OCI-LY1 (cell line): Measurements from ENCODE around the gene CLDN9.
A peak's percentile ranks its signal among the peaks of the same experiment; 100 is the strongest.

ENCODE experiments used
- H2AFZ ChIP-seq: fragments of 200-600 bp; sonication (generic), shearing (Covaris generic); 2 replicates; pipeline ENCODE4 v1.6.0; 2014; ENCODE audit warnings: antibody characterized with exemption, mild to moderate bottlenecking, low read length
- H3F3A ChIP-seq: fragments of 200-600 bp; sonication (generic), shearing (Covaris generic); 2 replicates; pipeline ENCODE4 v1.6.0; 2014; ENCODE audit warnings: mild to moderate bottlenecking, antibody characterized with exemption, low read length, moderate library complexity; ENCODE audit not compliant: insufficient read depth
- H3K27ac ChIP-seq: fragments of 200-600 bp; sonication (generic); 2 replicates; pipeline ENCODE4 v1.5.1; 2014; ENCODE audit warnings: low read length, mixed run types, mild to moderate bottlenecking, low read depth; ENCODE audit not compliant: poor library complexity, severe bottlenecking
- H3K27me3 ChIP-seq: fragments of 200-600 bp; sonication (generic); 2 replicates; pipeline ENCODE4 v1.6.0; 2014; ENCODE audit warnings: antibody characterized with exemption, mild to moderate bottlenecking, low read length, moderate library complexity; ENCODE audit not compliant: insufficient read depth
- H3K36me3 ChIP-seq: fragments of 200-600 bp; sonication (generic); 2 replicates; pipeline ENCODE4 v1.6.1; 2014; ENCODE audit warnings: mild to moderate bottlenecking, antibody characterized with exemption, low read length, moderate library complexity, mixed read lengths; ENCODE audit not compliant: insufficient read depth
- H3K4me1 ChIP-seq: fragments of 200-600 bp; sonication (generic); 2 replicates; pipeline ENCODE4 v1.5.1; 2014; ENCODE audit warnings: mild to moderate bottlenecking, low read length, moderate library complexity; ENCODE audit not compliant: insufficient read depth, severe bottlenecking
- H3K4me2 ChIP-seq: fragments of 200-600 bp; sonication (generic), shearing (Covaris generic); 2 replicates; pipeline ENCODE4 v1.6.1; 2014; ENCODE audit warnings: low read length
- H3K4me3 ChIP-seq: fragments of 200-600 bp; sonication (generic); 2 replicates; pipeline ENCODE4 v1.5.1; 2014; ENCODE audit warnings: low read length, low read depth, mild to moderate bottlenecking, mixed read lengths; ENCODE audit not compliant: poor library complexity, severe bottlenecking
- H3K79me2 ChIP-seq: fragments of 200-600 bp; shearing (Covaris generic); 2 replicates; pipeline ENCODE4 v1.6.1; 2016; ENCODE audit warnings: mixed run types, low read length, mixed read lengths; ENCODE audit not compliant: insufficient read depth
- H3K9ac ChIP-seq: fragments of 200-600 bp; sonication (generic), shearing (Covaris generic); 2 replicates; pipeline ENCODE4 v1.6.1; 2014; ENCODE audit warnings: mild to moderate bottlenecking, low read length, mixed read lengths
- H3K9me2 ChIP-seq: fragments of 200-600 bp; sonication (generic), shearing (Covaris generic); 2 replicates; pipeline ENCODE4 v1.6.1; 2014; ENCODE audit warnings: low read depth, mild to moderate bottlenecking, low read length, mixed read lengths
- H3K9me3 ChIP-seq: fragments of 200-600 bp; shearing (Covaris generic); 2 replicates; pipeline ENCODE4 v1.6.1; 2014; ENCODE audit warnings: low read length, mixed read lengths
- H4K20me1 ChIP-seq: fragments of 200-600 bp; sonication (generic), shearing (Covaris generic); 2 replicates; pipeline ENCODE4 v1.6.0; 2016; ENCODE audit warnings: mild to moderate bottlenecking, low read length; ENCODE audit not compliant: insufficient read depth
- CTCF ChIP-seq: fragments of 200-600 bp; sonication (generic), shearing (Covaris generic); IDR thresholded peaks from 2 replicates; pipeline ENCODE4 v1.5.1; 2017; ENCODE audit warnings: mild to moderate bottlenecking, antibody characterized with exemption, low read length, moderate library complexity, mixed read lengths
- EZH2 ChIP-seq: fragments of 200-600 bp; sonication (generic), shearing (Covaris generic); IDR thresholded peaks from 2 replicates; pipeline ENCODE4 v1.8.0; 2017; ENCODE audit warnings: borderline replicate concordance, mixed run types, mild to moderate bottlenecking, antibody characterized with exemption, low read length, moderate library complexity, mixed read lengths

Gene CLDN9

DNA sequence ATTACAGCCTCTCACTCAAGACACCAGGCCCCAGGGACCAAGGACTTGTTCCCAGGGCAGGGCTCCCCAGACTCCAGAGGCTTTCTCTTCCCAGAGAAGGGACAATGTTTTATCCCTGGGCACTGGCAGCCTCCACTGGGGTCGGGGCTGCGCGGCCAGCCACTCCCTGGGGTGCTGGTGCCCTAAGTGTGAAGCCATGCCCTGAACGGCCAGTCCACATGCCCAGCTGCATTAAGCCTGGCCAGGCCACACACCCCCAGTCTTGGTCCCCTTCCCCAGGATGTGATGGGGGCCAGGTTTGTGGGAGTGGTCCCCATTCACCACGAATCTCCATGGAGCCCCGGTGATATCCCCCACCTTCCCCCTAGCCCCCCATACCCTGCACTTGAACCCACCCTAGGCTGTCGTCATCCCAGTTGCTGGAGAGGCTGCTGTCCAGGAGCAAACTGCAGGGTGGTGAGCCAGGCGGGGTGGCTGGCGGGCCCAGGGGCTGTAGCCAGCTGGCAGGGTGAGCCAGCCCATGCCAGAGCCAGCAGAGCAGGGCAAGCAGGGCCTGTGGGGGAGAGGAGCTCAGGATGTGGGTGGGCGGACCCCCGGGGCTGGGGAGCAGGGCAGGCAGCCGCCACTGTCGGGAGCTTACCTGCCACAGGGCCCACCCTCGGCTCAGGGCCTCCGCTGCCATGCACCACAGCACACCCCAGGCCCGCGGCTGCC lies 39.0 kb upstream of the CLDN9 start:
- Histone ChIP-seq H3K27ac (peak overlapping the region; percentile 30), H3K9me2 (no peaks in the 10 kb centered on the region), H3K4me2 (peak overlapping the region; percentile 18; the same call in 1 of the 2 replicates), H3K4me3 (no peak overlapping the region), H3K4me1 (peaks cover 60% of the 10 kb centered on the region), H3F3A (no peaks in the 10 kb centered on the region), H4K20me1 (no peaks in the 10 kb centered on the region), H3K36me3 (peaks cover 78% of the 10 kb centered on the region), H3K79me2 (no peaks in the 10 kb centered on the region; the same call in 1 of the 2 replicates), H3K9ac (no peak overlapping the region), H3K27me3 (no peaks in the 10 kb centered on the region), H3K9me3 (no peaks in the 10 kb centered on the region), H2AFZ (no peak overlapping the region)
- TF ChIP-seq EZH2, result no peak
- TF ChIP-seq CTCF, result no peak

DNA sequence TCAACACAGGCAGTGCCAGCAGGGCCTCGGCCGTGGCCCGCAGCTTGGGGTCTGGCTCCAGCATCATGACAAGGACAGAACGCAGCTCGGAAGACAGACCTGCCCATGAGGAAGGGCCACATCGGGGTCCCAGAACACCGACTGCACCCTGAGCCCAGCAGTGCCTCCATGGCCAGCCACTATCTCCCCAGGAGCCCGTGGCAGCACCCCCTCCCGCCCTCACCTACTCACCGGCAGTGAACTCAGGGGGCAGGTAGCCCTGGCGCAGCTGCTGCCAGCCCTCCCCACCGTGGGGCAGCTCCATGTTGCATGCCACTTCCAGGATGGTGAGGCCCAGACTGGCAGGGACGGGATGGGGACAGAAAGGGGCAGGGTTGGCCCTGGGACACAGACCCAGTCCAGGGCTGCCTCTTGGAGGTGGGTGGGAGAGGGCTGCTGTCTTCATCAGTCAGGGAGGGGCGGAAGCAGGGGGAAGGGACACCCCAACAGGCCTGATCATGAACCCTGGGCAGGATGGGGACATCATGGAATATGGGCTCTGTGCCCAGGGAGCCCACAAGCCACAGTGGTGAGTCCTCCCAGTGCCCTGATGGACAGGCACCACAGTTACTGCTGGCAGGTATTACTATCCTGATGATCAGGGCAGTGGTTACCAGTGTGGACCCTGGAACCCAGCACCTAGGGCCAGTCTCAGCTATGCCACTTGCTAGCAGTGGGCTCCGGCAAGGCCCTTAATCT lies 38.2 kb upstream of the CLDN9 start:
- Histone ChIP-seq H3K9me2 (no peaks in the 10 kb centered on the region), H4K20me1 (no peaks in the 10 kb centered on the region), H3K9ac (no peak overlapping the region), H2AFZ (no peak overlapping the region), H3K27ac (no peak overlapping the region), H3K4me3 (no peak overlapping the region), H3K9me3 (no peaks in the 10 kb centered on the region), H3F3A (no peaks in the 10 kb centered on the region), H3K27me3 (no peaks in the 10 kb centered on the region), H3K36me3 (peaks cover 78% of the 10 kb centered on the region), H3K4me2 (peak overlapping the region; percentile 18; the same call in 1 of the 2 replicates), H3K4me1 (peaks cover 65% of the 10 kb centered on the region), H3K79me2 (peaks cover under 1% of the 10 kb centered on the region; the same call in 1 of the 2 replicates)
- no peak for TF ChIP-seq EZH2
- TF ChIP-seq CTCF, result no peak

DNA sequence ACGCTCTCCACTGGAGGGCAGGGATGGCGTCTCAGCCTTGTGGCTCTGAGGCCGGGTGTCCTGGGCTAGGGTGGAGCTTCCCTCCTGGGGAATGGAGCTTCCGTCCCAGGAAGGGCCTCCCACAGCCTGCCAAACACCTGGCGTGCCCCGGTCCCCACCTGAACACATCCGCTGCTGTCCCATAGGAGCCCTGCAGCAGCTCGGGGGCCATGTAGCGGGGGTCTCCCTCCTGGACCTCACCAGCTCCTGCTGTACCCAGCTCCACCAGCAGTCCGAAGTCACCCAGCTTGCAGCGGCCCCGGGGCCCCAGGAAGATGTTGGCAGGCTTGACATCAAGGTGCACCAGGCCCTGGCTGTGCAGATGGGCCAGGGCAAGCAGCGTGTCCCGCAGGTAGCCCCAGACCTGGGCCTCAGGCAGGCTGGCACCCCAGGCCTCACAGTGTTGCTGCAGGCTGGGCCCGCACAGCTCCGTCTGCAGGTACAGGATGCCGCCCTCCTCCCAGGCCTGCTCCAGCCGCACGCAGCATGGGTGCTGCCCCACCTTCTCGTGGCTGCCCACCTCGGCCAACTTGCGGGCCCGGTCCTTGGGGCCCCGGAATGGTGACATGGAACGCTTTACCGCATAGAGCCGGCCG lies 37.4 kb upstream of the CLDN9 start:
- Histone ChIP-seq H3K9me3 (no peaks in the 10 kb centered on the region), H3F3A (no peaks in the 10 kb centered on the region), H2AFZ (no peak overlapping the region), H3K27me3 (no peaks in the 10 kb centered on the region), H3K79me2 (peaks cover 3% of the 10 kb centered on the region; the same call in 1 of the 2 replicates), H3K9me2 (no peaks in the 10 kb centered on the region), H3K36me3 (peaks cover 78% of the 10 kb centered on the region), H3K4me2 (peak overlapping the region; percentile 18; the same call in 1 of the 2 replicates), H3K27ac (no peak overlapping the region), H4K20me1 (no peaks in the 10 kb centered on the region), H3K4me3 (no peak overlapping the region), H3K4me1 (peaks cover 66% of the 10 kb centered on the region), H3K9ac (no peak overlapping the region)
- TF ChIP-seq CTCF (no peak), EZH2 (no peak)
